Skin epidermis (tissue), 12 donors: Measurements from ENCODE around the gene SIK2.
A peak's percentile ranks its signal among the peaks of the same experiment; 100 is the strongest.

Experiments
- H3K27ac ChIP-seq, 21 experiments: fragments of 200-600 bp; sonication (generic) in 11 of 21; one replicate each; pipeline ENCODE4 v1.5.0; 2020; ENCODE audit warnings: mild to moderate bottlenecking in 3 of 21, inconsistent platforms in 2 of 21, moderate library complexity in 2 of 21
- H3K4me3 ChIP-seq, 7 experiments: fragments of 200-600 bp; sonication (generic) in 2 of 7; one replicate each; pipeline ENCODE4 v1.5.0; 2020; ENCODE audit warnings: inconsistent platforms in 2 of 7, mild to moderate bottlenecking in 2 of 7, moderate library complexity in 1 of 7

SIK2 gene

GRCh38 chr11:111577821-111578220, 24.4 kb upstream of the SIK2 start:
- no peak overlapping the region for H3K4me3 ChIP-seq

GRCh38 chr11:111581341-111581740, 20.9 kb upstream of the SIK2 start:
- H3K4me3 ChIP-seq: no peak overlapping the region
- no peak overlapping the region for H3K27ac ChIP-seq

More at GRCh38 chr11:111577821-111578220, 24.4 kb upstream of the SIK2 start:
- H3K27ac ChIP-seq: no peak overlapping the region

- H3K4me3 ChIP-seq: no peak overlapping the region
- no peak overlapping the region for H3K27ac ChIP-seq
These were observed 20.1 kb upstream of the SIK2 start for GRCh38 chr11:111582163-111582562.

- no peak overlapping the region for H3K4me3 ChIP-seq
These were observed 19.4 kb upstream of the SIK2 start for GRCh38 chr11:111582881-111583280.

GRCh38 chr11:111585371-111585770, 16.9 kb upstream of the SIK2 start:
- Histone ChIP-seq H3K4me3 (no peak overlapping the region), H3K27ac (no peak overlapping the region)

More at GRCh38 chr11:111582881-111583280, 19.4 kb upstream of the SIK2 start:
- no peak overlapping the region for H3K27ac ChIP-seq

GRCh38 chr11:111586388-111586831, 15.8 kb upstream of the SIK2 start:
- no peak overlapping the region for H3K4me3 ChIP-seq
- H3K27ac ChIP-seq: no peak overlapping the region

- H3K27ac ChIP-seq: no peak overlapping the region
These were observed 13.1 kb upstream of the SIK2 start for GRCh38 chr11:111589114-111589513.

GRCh38 chr11:111589886-111590499, 12.3 kb upstream of the SIK2 start:
- H3K4me3 ChIP-seq: no peak overlapping the region
- H3K27ac ChIP-seq: no peak overlapping the region

More at GRCh38 chr11:111589114-111589513, 13.1 kb upstream of the SIK2 start:
- no peak overlapping the region for H3K4me3 ChIP-seq

- H3K4me3 ChIP-seq: no peak overlapping the region
These were observed 10.9 kb upstream of the SIK2 start for GRCh38 chr11:111591187-111591960.

GRCh38 chr11:111592491-111592890, 9.8 kb upstream of the SIK2 start:
- no peak overlapping the region for H3K27ac ChIP-seq

More at GRCh38 chr11:111591187-111591960, 10.9 kb upstream of the SIK2 start:
- H3K27ac ChIP-seq: no peak overlapping the region

GRCh38 chr11:111596319-111596718, 5.9 kb upstream of the SIK2 start:
- no peak overlapping the region for H3K27ac ChIP-seq

More at GRCh38 chr11:111592491-111592890, 9.8 kb upstream of the SIK2 start:
- no peak overlapping the region for H3K4me3 ChIP-seq

GRCh38 chr11:111598148-111598547, 4.1 kb upstream of the SIK2 start:
- no peak overlapping the region for H3K4me3 ChIP-seq
- H3K27ac ChIP-seq: peak overlapping the region in 1 of 21 experiments; percentile 38

More at GRCh38 chr11:111596319-111596718, 5.9 kb upstream of the SIK2 start:
- no peak overlapping the region for H3K4me3 ChIP-seq

- no peak overlapping the region for H3K27ac ChIP-seq
These were observed 3.7 kb upstream of the SIK2 start for GRCh38 chr11:111598559-111598958.

GRCh38 chr11:111601636-111601978, 642 bp upstream of the SIK2 start:
- Histone ChIP-seq H3K4me3 (peak overlapping the region; percentile 73 to 93 (median 89)), H3K27ac (peak overlapping the region in 17 of 21 experiments; percentile 47 to 99 (median 95))

More at GRCh38 chr11:111598559-111598958, 3.7 kb upstream of the SIK2 start:
- no peak overlapping the region for H3K4me3 ChIP-seq

- H3K4me3 ChIP-seq: peak overlapping the region; percentile 73 to 93 (median 89)
- H3K27ac ChIP-seq: peak overlapping the region; percentile 79 to 99 (median 93)
These were observed 789 bp downstream of the SIK2 start for GRCh38 chr11:111602865-111603610.

GRCh38 chr11:111603611-111604130, 1.4 kb downstream of the SIK2 start:
- Histone ChIP-seq H3K4me3 (peak overlapping the region; percentile 73 to 93 (median 89)), H3K27ac (peak overlapping the region in 14 of 21 experiments; percentile 89 to 99 (median 95))

- Histone ChIP-seq H3K27ac (peak overlapping the region in 2 of 21 experiments; percentile 98 to 99), H3K4me3 (peak overlapping the region in 2 of 7 experiments; percentile 4 to 90)
These were observed 2.3 kb downstream of the SIK2 start for GRCh38 chr11:111604392-111605009.

GRCh38 chr11:111605681-111606080, 3.4 kb downstream of the SIK2 start:
- Histone ChIP-seq H3K27ac (no peak overlapping the region), H3K4me3 (no peak overlapping the region)

- Histone ChIP-seq H3K27ac (no peak overlapping the region), H3K4me3 (no peak overlapping the region)
These were observed 4.7 kb downstream of the SIK2 start for GRCh38 chr11:111606986-111607385.
